Measurements from ENCODE around the gene INTS3.

DNA sequence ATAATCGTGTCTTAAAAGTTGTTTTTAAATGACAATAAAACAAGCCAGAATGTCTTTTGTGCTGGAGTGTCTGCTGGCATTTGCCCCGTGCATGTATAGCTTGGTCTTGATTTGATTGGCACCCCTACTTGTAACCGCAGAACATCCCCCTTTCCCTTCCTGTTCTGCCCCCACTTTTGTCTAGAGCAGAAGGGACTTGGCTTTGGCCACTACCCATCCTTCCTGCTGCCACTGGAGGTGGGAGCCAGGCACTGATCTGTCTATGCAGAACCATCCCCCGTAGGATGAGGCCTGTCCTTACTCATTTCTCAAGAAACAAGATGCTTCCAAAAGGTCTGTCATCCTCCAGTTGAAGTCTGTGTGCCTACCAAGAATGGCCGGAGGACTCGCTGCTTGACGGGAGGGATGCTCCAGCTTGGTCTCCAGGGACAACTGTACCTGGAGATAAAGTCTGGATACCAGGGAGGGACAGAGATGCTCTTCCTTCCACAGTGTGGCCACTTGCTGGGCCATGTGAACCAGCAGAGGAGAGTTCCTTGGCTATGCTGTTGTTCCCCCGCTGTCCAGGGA lies 46.3 kb downstream of the INTS3 start:
- TF ChIP-seq, protein P1, sequence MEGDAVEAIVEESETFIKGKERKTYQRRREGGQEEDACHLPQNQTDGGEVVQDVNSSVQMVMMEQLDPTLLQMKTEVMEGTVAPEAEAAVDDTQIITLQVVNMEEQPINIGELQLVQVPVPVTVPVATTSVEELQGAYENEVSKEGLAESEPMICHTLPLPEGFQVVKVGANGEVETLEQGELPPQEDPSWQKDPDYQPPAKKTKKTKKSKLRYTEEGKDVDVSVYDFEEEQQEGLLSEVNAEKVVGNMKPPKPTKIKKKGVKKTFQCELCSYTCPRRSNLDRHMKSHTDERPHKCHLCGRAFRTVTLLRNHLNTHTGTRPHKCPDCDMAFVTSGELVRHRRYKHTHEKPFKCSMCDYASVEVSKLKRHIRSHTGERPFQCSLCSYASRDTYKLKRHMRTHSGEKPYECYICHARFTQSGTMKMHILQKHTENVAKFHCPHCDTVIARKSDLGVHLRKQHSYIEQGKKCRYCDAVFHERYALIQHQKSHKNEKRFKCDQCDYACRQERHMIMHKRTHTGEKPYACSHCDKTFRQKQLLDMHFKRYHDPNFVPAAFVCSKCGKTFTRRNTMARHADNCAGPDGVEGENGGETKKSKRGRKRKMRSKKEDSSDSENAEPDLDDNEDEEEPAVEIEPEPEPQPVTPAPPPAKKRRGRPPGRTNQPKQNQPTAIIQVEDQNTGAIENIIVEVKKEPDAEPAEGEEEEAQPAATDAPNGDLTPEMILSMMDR (IDR thresholded peaks at IDR 0.05): no peak
- no peak for TF ChIP-seq ZFX (IDR thresholded peaks at IDR 0.05; ENCODE audit: borderline replicate concordance)

Measured in 22Rv1 (cell line).